ENCODE measurements around the gene RPS3A.

- TF ChIP-seq TAF1 (IDR thresholded peaks at IDR 0.05; ENCODE audit: borderline replicate concordance, low read depth, low read length) (no peak), POLR2A (IDR thresholded peaks at IDR 0.05; ENCODE audit: low read depth, low read length) (no peak)
Measured at GRCh38 chr4:151092488-151092887, 6.9 kb upstream of the RPS3A start.

All from GM12892 (cell line).